GM23338 (cell line): ENCODE data around the gene POLR2F. TPM values are rescaled to one million over a fixed set of nuclear protein-coding genes. Genes with fewer than 3 reads are reported as not detected.

ENCODE experiments used
- ATAC-seq: fragments of 200-7000 bp; cut with Tn5 transposase; 3 replicates; pipeline ENCODE4 v1.9.1; 2020
- DNase-seq: peaks from one replicate; pipeline ENCODE4 v3.0.0-alpha.2; 2015; ENCODE audit warnings: low spot score
- H2AFZ ChIP-seq: fragments of 200-600 bp; sonication (generic); 2 replicates; pipeline ENCODE4 v1.8.0; 2016; ENCODE audit warnings: antibody characterized with exemption, mild to moderate bottlenecking, moderate library complexity
- H3F3A ChIP-seq: fragments of 200-600 bp; sonication (generic); replicated peaks from 2 replicates; pipeline ENCODE4 v1.8.0; 2017; ENCODE audit warnings: antibody characterized with exemption, mixed run types, low read depth
- H3K27ac ChIP-seq: fragments of 200-600 bp; sonication (generic); 2 replicates; pipeline ENCODE4 v1.6.1; 2016; ENCODE audit warnings: low read depth
- H3K27me3 ChIP-seq: fragments of 200-600 bp; sonication (generic); 2 replicates; pipeline ENCODE4 v1.8.0; 2016; ENCODE audit warnings: mild to moderate bottlenecking, mixed run types, moderate library complexity; ENCODE audit not compliant: insufficient read depth
- H3K36me3 ChIP-seq: fragments of 200-600 bp; sonication (generic); 2 replicates; pipeline ENCODE4 v1.8.0; 2016; ENCODE audit warnings: mild to moderate bottlenecking; ENCODE audit not compliant: insufficient read depth
- H3K4me1 ChIP-seq: fragments of 200-600 bp; sonication (generic); 2 replicates; pipeline ENCODE4 v1.8.0; 2016; ENCODE audit warnings: mild to moderate bottlenecking, moderate library complexity; ENCODE audit not compliant: insufficient read depth
- H3K4me2 ChIP-seq: fragments of 200-600 bp; sonication (generic); 2 replicates; pipeline ENCODE4 v1.7.1; 2017; ENCODE audit warnings: mixed run types
- H3K4me3 ChIP-seq: fragments of 200-600 bp; sonication (generic); 2 replicates; pipeline ENCODE4 v1.6.1; 2016; ENCODE audit warnings: mixed run types
- H3K79me2 ChIP-seq: fragments of 200-600 bp; sonication (generic); replicated peaks from 2 replicates; pipeline ENCODE4 v1.8.0; 2017; ENCODE audit warnings: mild to moderate bottlenecking; ENCODE audit not compliant: insufficient read depth
- H3K9me2 ChIP-seq: fragments of 200-600 bp; sonication (generic); 2 replicates; pipeline ENCODE4 v1.8.0; 2017; ENCODE audit not compliant: insufficient read depth
- H4K20me1 ChIP-seq: fragments of 200-600 bp; sonication (generic); replicated peaks from 2 replicates; pipeline ENCODE4 v1.8.0; 2017; ENCODE audit warnings: mild to moderate bottlenecking; ENCODE audit not compliant: insufficient read depth
- H3K27ac Mint-ChIP-seq: 2 replicates; pipeline ENCODE4 v1.8.0; 2020; ENCODE audit warnings: inconsistent platforms, mild to moderate bottlenecking, moderate library complexity, mixed read lengths
- H3K27me3 Mint-ChIP-seq: 3 replicates; pipeline ENCODE4 v1.8.0; 2022; ENCODE audit warnings: low read depth, mild to moderate bottlenecking, moderate library complexity, mixed read lengths, inconsistent platforms; ENCODE audit not compliant: insufficient read depth, poor library complexity
- H3K36me3 Mint-ChIP-seq: 3 replicates; pipeline ENCODE4 v1.8.0; 2021; ENCODE audit warnings: low read depth, mild to moderate bottlenecking, inconsistent platforms, moderate library complexity, mixed read lengths
- H3K4me1 Mint-ChIP-seq: 3 replicates; pipeline ENCODE4 v1.8.0; 2020; ENCODE audit warnings: mild to moderate bottlenecking, inconsistent platforms, mixed read lengths
- H3K4me3 Mint-ChIP-seq: 3 replicates; pipeline ENCODE4 v1.8.0; 2021; ENCODE audit warnings: moderate library complexity, mild to moderate bottlenecking, inconsistent platforms, mixed read lengths
- H3K9me3 Mint-ChIP-seq: 3 replicates; pipeline ENCODE4 v1.8.0; 2020; ENCODE audit warnings: moderate library complexity, mild to moderate bottlenecking, inconsistent platforms, mixed read lengths
- CREB1 ChIP-seq: fragments of 250-450 bp; sonication (Bioruptor Pico); IDR thresholded peaks from 2 replicates; pipeline ENCODE4 v1.5.0; 2020; ENCODE audit warnings: low read depth, mild to moderate bottlenecking, moderate library complexity
- EZH2phosphoT487 ChIP-seq: fragments of 200-600 bp; sonication (generic); IDR thresholded peaks from one replicate; pipeline ENCODE4 v1.8.1; 2018; ENCODE audit warnings: antibody characterized with exemption; ENCODE audit not compliant: unreplicated experiment
- NANOG ChIP-seq: IDR thresholded peaks from 2 replicates; pipeline ENCODE4 v1.6.1; 2016; ENCODE audit warnings: antibody characterized with exemption, borderline replicate concordance
- STAT1 ChIP-seq: IDR thresholded peaks from one replicate; pipeline ENCODE4 v1.6.1; 2016; ENCODE audit warnings: antibody characterized with exemption; ENCODE audit not compliant: unreplicated experiment
- ZNF114 ChIP-seq: fragments of 250-450 bp; sonication (Bioruptor Pico); IDR thresholded peaks from 2 replicates; pipeline ENCODE4 v1.5.0; 2020; ENCODE audit warnings: mild to moderate bottlenecking, moderate library complexity
- ZNF462 ChIP-seq: fragments of 250-450 bp; sonication (Bioruptor Pico); IDR thresholded peaks from 2 replicates; pipeline ENCODE4 v1.5.0; 2020; ENCODE audit warnings: mild to moderate bottlenecking, moderate library complexity
- polyA plus RNA-seq: library from polyadenylated mRNA; unstranded; fragments of >200 nt; fragmentation: Nextera tagmentation; extraction: Ambion mirVana; gene quantifications from 2 replicates; pipeline ENCODE4 v1.2.1, GENCODE V29; 2016
- total RNA-seq: library from RNA; depleted of rRNA; stranded (reverse); fragments of >200 nt; shearing (Covaris generic); gene quantifications from 2 replicates; pipeline ENCODE4 v1.2.3, GENCODE V29; 2014

Gene POLR2F
- total and polyA plus RNA-seq, 2 experiments from 2014 or later = 144 to 429 TPM

DNA sequence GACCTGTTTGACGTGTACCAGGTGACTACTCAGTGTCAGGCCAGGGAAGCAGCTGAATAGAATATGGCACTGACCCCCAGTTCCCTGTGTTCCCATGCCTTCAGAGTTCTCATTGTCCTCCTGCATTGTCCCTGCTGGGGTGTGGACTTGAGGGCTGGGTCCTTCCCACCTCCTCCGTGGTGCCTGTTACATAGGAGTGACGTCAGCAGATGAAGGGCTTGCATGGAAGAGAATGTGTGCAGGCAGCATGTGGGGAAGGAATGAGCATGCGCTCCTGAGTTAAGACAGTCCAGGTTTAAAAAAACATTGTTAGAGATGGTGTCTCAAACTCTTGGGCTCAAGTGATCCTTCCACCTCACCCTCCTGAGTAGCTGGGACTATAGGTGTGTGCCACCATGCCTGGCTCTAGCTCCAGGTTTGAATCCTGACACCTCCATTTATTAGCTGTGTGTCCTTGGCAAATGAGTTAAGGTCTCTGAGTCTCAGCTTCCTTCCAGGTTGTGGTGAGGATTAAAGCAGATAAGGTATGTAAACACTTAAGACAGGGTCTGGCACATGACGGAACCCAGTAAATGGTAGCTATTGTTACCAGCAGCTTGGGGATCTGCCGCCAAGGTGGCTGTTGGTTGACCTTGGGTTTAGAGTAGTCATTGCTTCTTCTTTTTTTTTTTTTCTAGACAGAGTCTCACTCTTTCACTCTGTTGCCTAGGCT, 38.4 kb downstream of the POLR2F start (continued):
- TF ChIP-seq ZNF462 (CRISPR knock-in tag) = no peak
- no peak for TF ChIP-seq EZH2phosphoT487
- TF ChIP-seq NANOG = no peak

- H3K4me3 Mint-ChIP-seq = no peak overlapping the region
- TF ChIP-seq STAT1 (no peak), EZH2phosphoT487 (no peak), CREB1 (CRISPR knock-in tag) (no peak), ZNF114 (CRISPR knock-in tag) (no peak), ZNF462 (CRISPR knock-in tag) (no peak)
These were observed 40.5 kb downstream of the POLR2F start for GRCh38 chr22:37994049-37994448.

More at GRCh38 chr22:37994049-37994448, 40.5 kb downstream of the POLR2F start:
- Histone ChIP-seq H3K9me2 (no peaks in the 10 kb centered on the region), H3F3A (no peaks in the 10 kb centered on the region), H3K27me3 (no peaks in the 10 kb centered on the region), H3K36me3 (no peaks in the 10 kb centered on the region), H3K27ac (no peak overlapping the region), H3K4me2 (no peak overlapping the region), H3K4me1 (no peaks in the 10 kb centered on the region), H2AFZ (no peak overlapping the region), H3K79me2 (no peaks in the 10 kb centered on the region), H4K20me1 (no peaks in the 10 kb centered on the region), H3K4me3 (no peak overlapping the region)
- no peaks in the 10 kb centered on the region; the same call in 2 of the 3 replicates for H3K36me3 Mint-ChIP-seq
- H3K9me3 Mint-ChIP-seq = no peaks in the 10 kb centered on the region
- no peak for DNase-seq
- ATAC-seq = no peak
- no peak overlapping the region for H3K27ac Mint-ChIP-seq
- peaks cover 12% of the 10 kb centered on the region for H3K27me3 Mint-ChIP-seq
- peaks cover 13% of the 10 kb centered on the region for H3K4me1 Mint-ChIP-seq
